ENCODE measurements around the gene PRMT7.
A peak's percentile ranks its signal among the peaks of the same experiment; 100 is the strongest.
"Not testable (repeated sequence)": the region's sequence is repeated elsewhere in the genome, so short reads cannot be mapped to it uniquely, and the experiment has no call there.

PRMT7 gene

GRCh38 chr16:68288796-68289195 is 22.0 kb upstream of the PRMT7 start:
- Mint-ChIP-seq H3K4me1 (peaks cover 95% of the 10 kb centered on the region), H3K4me3 (peak overlapping the region; percentile 34), H3K27ac (peak overlapping the region; percentile 94), H3K36me3 (ENCODE audit: low read depth) (peaks cover 71% of the 10 kb centered on the region)
- not testable (repeated sequence) for H3K27me3 Mint-ChIP-seq, H3K9me3 Mint-ChIP-seq, ATAC-seq, DNase-seq

- Mint-ChIP-seq H3K4me1 (peaks cover 92% of the 10 kb centered on the region), H3K27me3 (no peaks in the 10 kb centered on the region), H3K27ac (peak overlapping the region; percentile 94), H3K9me3 (no peaks in the 10 kb centered on the region), H3K36me3 (ENCODE audit: low read depth) (peaks cover 71% of the 10 kb centered on the region), H3K4me3 (peak overlapping the region; percentile 34)
- DNase-seq = no peak
- ATAC-seq = no peak
These were observed 21.6 kb upstream of the PRMT7 start for GRCh38 chr16:68289202-68289601.

GRCh38 chr16:68289621-68290329 is 21.0 kb upstream of the PRMT7 start:
- ATAC-seq = peak; percentile 86
- Mint-ChIP-seq H3K27ac (peak overlapping the region; percentile 94), H3K4me3 (peak overlapping the region; percentile 42), H3K27me3 (no peaks in the 10 kb centered on the region), H3K9me3 (no peaks in the 10 kb centered on the region), H3K36me3 (ENCODE audit: low read depth) (peaks cover 72% of the 10 kb centered on the region), H3K4me1 (peaks cover 88% of the 10 kb centered on the region)
- peak; percentile 74 for DNase-seq

GRCh38 chr16:68290450-68290849 is 20.4 kb upstream of the PRMT7 start:
- Mint-ChIP-seq H3K27ac (peak overlapping the region; percentile 94), H3K27me3 (no peaks in the 10 kb centered on the region), H3K36me3 (ENCODE audit: low read depth) (peaks cover 73% of the 10 kb centered on the region), H3K4me3 (peak overlapping the region; percentile 42), H3K4me1 (peaks cover 82% of the 10 kb centered on the region), H3K9me3 (no peaks in the 10 kb centered on the region)
- no peak for DNase-seq
- ATAC-seq = no peak

GRCh38 chr16:68291227-68291626 is 19.6 kb upstream of the PRMT7 start:
- ATAC-seq = peak; percentile 52

GRCh38 chr16:68292425-68292824 is 18.4 kb upstream of the PRMT7 start:
- Mint-ChIP-seq H3K4me3 (no peak overlapping the region), H3K4me1 (peaks cover 62% of the 10 kb centered on the region), H3K27ac (peak overlapping the region; percentile 94), H3K9me3 (no peaks in the 10 kb centered on the region), H3K27me3 (no peaks in the 10 kb centered on the region), H3K36me3 (ENCODE audit: low read depth) (peaks cover 72% of the 10 kb centered on the region)
- ATAC-seq = no peak
- DNase-seq = no peak

More at GRCh38 chr16:68291227-68291626, 19.6 kb upstream of the PRMT7 start:
- H3K4me1 Mint-ChIP-seq = peaks cover 74% of the 10 kb centered on the region
- peak overlapping the region; percentile 5 for H3K4me3 Mint-ChIP-seq
- no peaks in the 10 kb centered on the region for H3K27me3 Mint-ChIP-seq
- H3K27ac Mint-ChIP-seq = peak overlapping the region; percentile 94
- H3K36me3 Mint-ChIP-seq (ENCODE audit: low read depth) = peaks cover 73% of the 10 kb centered on the region
- no peaks in the 10 kb centered on the region for H3K9me3 Mint-ChIP-seq
- no peak for DNase-seq

- no peak for ATAC-seq
- DNase-seq = no peak
- no peak overlapping the region for H3K4me3 Mint-ChIP-seq
- peaks cover 75% of the 10 kb centered on the region for H3K36me3 Mint-ChIP-seq (ENCODE audit: low read depth)
- H3K27me3 Mint-ChIP-seq = no peaks in the 10 kb centered on the region
- peaks cover 25% of the 10 kb centered on the region for H3K4me1 Mint-ChIP-seq
- H3K27ac Mint-ChIP-seq = peak overlapping the region; percentile 38
- H3K9me3 Mint-ChIP-seq = no peaks in the 10 kb centered on the region
These were observed 14.5 kb upstream of the PRMT7 start for GRCh38 chr16:68296291-68296690.

- Mint-ChIP-seq H3K27me3 (no peaks in the 10 kb centered on the region), H3K27ac (peak overlapping the region; percentile 38), H3K9me3 (no peaks in the 10 kb centered on the region), H3K36me3 (ENCODE audit: low read depth) (peaks cover 74% of the 10 kb centered on the region), H3K4me3 (no peak overlapping the region), H3K4me1 (peaks cover 21% of the 10 kb centered on the region)
- DNase-seq (no peak), ATAC-seq (no peak)
These were observed 14.1 kb upstream of the PRMT7 start for GRCh38 chr16:68296693-68297092.

GRCh38 chr16:68297908-68298307 is 12.9 kb upstream of the PRMT7 start:
- Mint-ChIP-seq H3K9me3 (no peaks in the 10 kb centered on the region), H3K4me1 (peaks cover 11% of the 10 kb centered on the region), H3K27me3 (no peaks in the 10 kb centered on the region), H3K36me3 (ENCODE audit: low read depth) (peaks cover 73% of the 10 kb centered on the region), H3K4me3 (no peak overlapping the region), H3K27ac (no peak overlapping the region)
- ATAC-seq (no peak), DNase-seq (no peak)

GRCh38 chr16:68298312-68298711 is 12.5 kb upstream of the PRMT7 start:
- Mint-ChIP-seq H3K27me3 (no peaks in the 10 kb centered on the region), H3K9me3 (no peaks in the 10 kb centered on the region), H3K4me3 (no peak overlapping the region), H3K27ac (peak overlapping the region; percentile 38), H3K36me3 (ENCODE audit: low read depth) (peaks cover 72% of the 10 kb centered on the region), H3K4me1 (peaks cover 9% of the 10 kb centered on the region)
- no peak for DNase-seq
- ATAC-seq = no peak

GRCh38 chr16:68298907-68299561 is 11.8 kb upstream of the PRMT7 start:
- H3K4me3 Mint-ChIP-seq = no peak overlapping the region
- DNase-seq (no peak), ATAC-seq (no peak)
- peak overlapping the region; percentile 38 for H3K27ac Mint-ChIP-seq
- H3K9me3 Mint-ChIP-seq = no peaks in the 10 kb centered on the region
- H3K36me3 Mint-ChIP-seq (ENCODE audit: low read depth) = peaks cover 76% of the 10 kb centered on the region
- H3K4me1 Mint-ChIP-seq = peaks cover 5% of the 10 kb centered on the region
- no peaks in the 10 kb centered on the region for H3K27me3 Mint-ChIP-seq

GRCh38 chr16:68299571-68300453 is 11.0 kb upstream of the PRMT7 start:
- ATAC-seq (no peak), DNase-seq (no peak)
- Mint-ChIP-seq H3K27ac (peak overlapping the region; percentile 70), H3K4me3 (no peak overlapping the region), H3K36me3 (ENCODE audit: low read depth) (peaks cover 75% of the 10 kb centered on the region), H3K27me3 (no peaks in the 10 kb centered on the region), H3K9me3 (no peaks in the 10 kb centered on the region), H3K4me1 (peaks cover 2% of the 10 kb centered on the region)

GRCh38 chr16:68300734-68301459 is 9.9 kb upstream of the PRMT7 start:
- H3K9me3 Mint-ChIP-seq = no peaks in the 10 kb centered on the region
- H3K27me3 Mint-ChIP-seq = no peaks in the 10 kb centered on the region
- peaks cover 71% of the 10 kb centered on the region for H3K36me3 Mint-ChIP-seq (ENCODE audit: low read depth)
- DNase-seq (no peak), ATAC-seq (no peak)
- peaks cover 5% of the 10 kb centered on the region for H3K4me1 Mint-ChIP-seq
- H3K27ac Mint-ChIP-seq = peak overlapping the region; percentile 70
- no peak overlapping the region for H3K4me3 Mint-ChIP-seq

- Mint-ChIP-seq H3K4me1 (peaks cover 31% of the 10 kb centered on the region), H3K27ac (peak overlapping the region; percentile 47), H3K36me3 (ENCODE audit: low read depth) (peaks cover 43% of the 10 kb centered on the region), H3K9me3 (no peaks in the 10 kb centered on the region), H3K27me3 (no peaks in the 10 kb centered on the region), H3K4me3 (no peak overlapping the region)
- ATAC-seq = no peak
- DNase-seq = no peak
These were observed 4.2 kb upstream of the PRMT7 start for GRCh38 chr16:68306633-68307032.

All from activated naive CD8-positive, alpha-beta T cell treated with anti-CD3 and anti-CD28 coated beads, Interleukin-2, amount 50 U/mL, for 24 hours (primary cell).